Omental fat pad (tissue), 4 donors: ENCODE measurements around the gene ZNF182. TPM values are rescaled to one million over a fixed set of nuclear protein-coding genes. Genes with fewer than 3 reads are reported as not detected.
"Not testable (repeated sequence)": the region's sequence is repeated elsewhere in the genome, so short reads cannot be mapped to it uniquely, and the experiment has no call there.

ENCODE experiments used
- ATAC-seq: fragments of 150-250 bp; one replicate; pipeline ENCODE4 v1.9.1; 2016; ENCODE audit warnings: mild to moderate bottlenecking, moderate library complexity; ENCODE audit not compliant: low FRiP score
- DNase-seq: peaks from one replicate; pipeline ENCODE4 v3.0.0-alpha.2; 2019; ENCODE audit warnings: low spot score
- total RNA-seq, 4 donors: library from RNA; depleted of rRNA; stranded (reverse); fragments of >200 nt; gene quantifications; one replicate each; pipeline ENCODE4 v1.1.0, GENCODE V29; 2016
- TF ChIP-seq, protein P1 (sequence below), 3 donors: fragments of 450-650 bp; IDR thresholded peaks; one replicate each; pipeline ENCODE4 v1.5.1; 2016 to 2017; ENCODE audit warnings: antibody characterized with exemption in 3 of 3, mild to moderate bottlenecking in 3 of 3, moderate library complexity in 2 of 3

ZNF182 gene
- total RNA-seq, 4 donors from 2014 or later: 2.5 to 7.6 (median 3.5) TPM

DNA sequence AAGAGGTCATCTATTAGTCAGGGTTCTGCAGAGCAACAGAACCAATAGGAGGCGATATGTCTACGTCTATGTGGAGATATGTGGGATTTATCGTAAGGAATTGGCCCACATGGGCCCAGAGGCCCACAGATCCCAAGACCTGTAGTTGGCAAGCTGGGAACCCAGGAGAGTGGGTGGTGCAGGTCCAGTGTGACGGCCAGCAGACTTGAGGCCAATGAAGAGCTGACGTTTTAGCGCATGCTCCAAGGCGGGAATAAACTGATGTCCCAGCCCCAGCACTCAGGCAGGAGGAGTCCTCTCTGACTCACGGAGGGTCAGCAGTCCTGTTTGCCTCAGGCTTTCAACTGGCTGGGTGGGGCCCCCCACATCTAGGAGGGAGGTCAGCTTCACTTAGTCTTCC lies 24.3 kb upstream of the ZNF182 start:
- ATAC-seq: no peak
- no peak for DNase-seq
- TF ChIP-seq, protein P1, sequence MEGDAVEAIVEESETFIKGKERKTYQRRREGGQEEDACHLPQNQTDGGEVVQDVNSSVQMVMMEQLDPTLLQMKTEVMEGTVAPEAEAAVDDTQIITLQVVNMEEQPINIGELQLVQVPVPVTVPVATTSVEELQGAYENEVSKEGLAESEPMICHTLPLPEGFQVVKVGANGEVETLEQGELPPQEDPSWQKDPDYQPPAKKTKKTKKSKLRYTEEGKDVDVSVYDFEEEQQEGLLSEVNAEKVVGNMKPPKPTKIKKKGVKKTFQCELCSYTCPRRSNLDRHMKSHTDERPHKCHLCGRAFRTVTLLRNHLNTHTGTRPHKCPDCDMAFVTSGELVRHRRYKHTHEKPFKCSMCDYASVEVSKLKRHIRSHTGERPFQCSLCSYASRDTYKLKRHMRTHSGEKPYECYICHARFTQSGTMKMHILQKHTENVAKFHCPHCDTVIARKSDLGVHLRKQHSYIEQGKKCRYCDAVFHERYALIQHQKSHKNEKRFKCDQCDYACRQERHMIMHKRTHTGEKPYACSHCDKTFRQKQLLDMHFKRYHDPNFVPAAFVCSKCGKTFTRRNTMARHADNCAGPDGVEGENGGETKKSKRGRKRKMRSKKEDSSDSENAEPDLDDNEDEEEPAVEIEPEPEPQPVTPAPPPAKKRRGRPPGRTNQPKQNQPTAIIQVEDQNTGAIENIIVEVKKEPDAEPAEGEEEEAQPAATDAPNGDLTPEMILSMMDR (IDR thresholded peaks at IDR 0.05): no peak

DNA sequence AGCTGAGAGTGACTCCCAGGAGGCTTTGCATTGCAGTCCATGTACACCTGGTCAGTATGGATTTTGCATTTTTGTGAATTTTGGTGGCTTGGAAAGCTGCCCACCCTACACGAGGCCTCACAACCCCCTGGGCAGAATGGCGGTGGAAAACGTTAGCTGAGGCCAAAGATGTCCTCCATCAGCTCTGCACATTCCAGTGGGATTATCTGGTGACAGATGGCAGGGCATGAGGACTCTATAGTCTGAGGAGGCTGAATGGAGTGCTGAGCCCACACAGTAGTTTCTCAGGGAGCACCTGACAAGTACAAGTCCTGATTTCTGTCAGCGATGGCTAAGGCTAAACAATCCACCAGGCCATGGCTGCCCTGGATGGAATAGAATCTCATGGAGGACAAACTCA lies 23.8 kb upstream of the ZNF182 start:
- not testable (repeated sequence) for ATAC-seq, DNase-seq

DNA sequence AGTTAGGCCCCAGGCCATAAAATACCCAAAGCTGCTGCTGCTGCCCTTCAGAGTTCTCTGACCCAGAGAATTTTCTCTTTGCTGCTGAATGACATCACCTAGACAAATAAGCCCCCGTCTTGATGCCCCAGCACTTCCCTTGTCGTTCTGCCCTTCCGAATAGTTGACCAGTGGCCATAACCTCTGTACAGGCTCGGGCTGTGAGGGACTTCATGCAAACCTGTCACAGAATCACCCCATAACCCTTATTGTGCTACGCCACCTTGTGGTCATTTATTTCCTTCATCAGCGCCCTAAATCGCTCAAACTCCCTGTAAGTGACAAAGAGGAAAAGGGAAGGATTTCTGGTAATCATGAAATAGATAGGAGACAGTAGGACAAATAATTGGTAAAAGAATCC lies 21.8 kb upstream of the ZNF182 start:
- TF ChIP-seq, protein P1 (IDR thresholded peaks at IDR 0.05): peak in 1 of 3 donors; percentile 5
- ATAC-seq (peak; percentile 57), DNase-seq (no peak)

DNA sequence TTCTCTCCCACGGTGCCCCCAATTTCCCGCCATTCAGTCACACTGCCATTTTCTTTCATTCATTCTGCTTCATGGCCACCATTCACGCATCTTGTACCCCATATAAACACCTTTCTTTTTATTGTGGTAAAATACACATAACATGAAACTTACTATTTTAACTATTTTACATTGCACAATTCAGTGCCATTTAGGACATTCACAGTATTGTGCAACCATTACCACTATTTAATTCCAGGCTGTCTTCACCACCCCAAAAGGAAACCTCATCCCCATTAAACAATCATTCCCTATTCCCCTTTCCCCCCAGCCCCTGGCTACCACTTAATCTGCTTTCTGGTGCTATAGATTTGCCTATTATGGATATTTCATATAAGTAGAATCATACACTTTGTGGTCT lies 18.9 kb upstream of the ZNF182 start:
- TF ChIP-seq, protein P1 (IDR thresholded peaks at IDR 0.05): no peak
- ATAC-seq: no peak
- no peak for DNase-seq

DNA sequence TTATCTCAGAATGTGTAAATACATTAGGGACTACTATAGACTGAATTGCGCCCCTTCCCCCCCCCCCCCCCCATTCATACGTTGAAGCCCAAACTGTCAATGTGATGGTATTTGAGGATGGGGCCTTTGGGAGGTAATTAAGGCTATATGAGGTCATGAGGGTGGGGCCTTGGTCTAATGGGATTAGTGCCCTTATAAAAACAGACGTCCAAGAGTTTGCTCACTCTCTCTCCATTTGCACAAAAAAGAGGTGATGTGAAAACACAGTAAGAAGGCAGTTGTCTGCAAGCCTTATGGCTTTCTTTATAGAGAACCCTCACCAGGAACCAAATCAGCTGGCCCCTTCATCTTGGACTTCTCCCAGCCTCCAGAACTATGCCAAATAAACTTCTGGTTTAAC lies 18.3 kb upstream of the ZNF182 start:
- DNase-seq: no peak
- TF ChIP-seq, protein P1 (IDR thresholded peaks at IDR 0.05): no peak
- no peak for ATAC-seq

DNA sequence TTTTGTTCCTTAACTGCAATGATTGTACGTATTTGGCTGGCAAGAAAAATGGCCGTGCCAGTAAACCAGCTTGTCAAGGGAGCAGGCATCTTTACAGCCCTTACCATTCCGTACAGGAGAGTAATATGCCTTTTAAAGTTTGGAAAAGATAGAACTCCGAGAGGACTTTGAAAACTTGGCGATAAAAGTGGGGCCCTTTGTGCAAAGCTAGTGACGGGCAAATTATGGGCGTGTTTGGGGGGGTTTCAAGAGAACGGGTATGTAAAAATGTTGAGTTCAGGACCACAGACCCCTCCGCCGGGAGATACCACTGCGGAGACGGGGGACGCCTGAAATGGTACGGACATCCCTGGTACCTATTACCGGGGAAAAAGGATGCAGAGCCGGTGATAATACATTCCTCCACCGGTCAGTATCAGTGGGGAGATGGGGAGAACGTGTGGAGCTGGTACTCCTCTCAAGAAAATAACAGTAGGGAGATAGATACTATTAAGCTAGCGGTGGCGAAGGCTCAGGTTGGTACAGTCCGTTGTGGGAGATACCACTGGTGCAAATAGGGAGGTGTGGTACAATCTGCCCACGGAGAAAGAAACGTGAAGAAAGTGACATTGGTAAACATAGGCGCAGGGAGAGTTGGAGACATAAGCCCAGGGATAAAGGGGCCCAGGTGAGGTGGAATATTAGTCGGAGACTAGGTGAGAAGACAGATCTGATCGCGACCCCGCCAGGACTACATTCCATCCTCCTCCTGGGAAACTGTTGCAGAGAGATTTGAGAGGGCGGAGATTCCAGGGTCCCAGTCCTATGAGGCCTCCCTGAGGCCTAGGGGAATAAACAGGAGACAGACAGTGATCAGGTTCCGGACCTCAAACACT lies 17.5 kb upstream of the ZNF182 start:
- TF ChIP-seq, protein P1 (IDR thresholded peaks at IDR 0.05): no peak
- ATAC-seq (peak; percentile 77), DNase-seq (no peak)

DNA sequence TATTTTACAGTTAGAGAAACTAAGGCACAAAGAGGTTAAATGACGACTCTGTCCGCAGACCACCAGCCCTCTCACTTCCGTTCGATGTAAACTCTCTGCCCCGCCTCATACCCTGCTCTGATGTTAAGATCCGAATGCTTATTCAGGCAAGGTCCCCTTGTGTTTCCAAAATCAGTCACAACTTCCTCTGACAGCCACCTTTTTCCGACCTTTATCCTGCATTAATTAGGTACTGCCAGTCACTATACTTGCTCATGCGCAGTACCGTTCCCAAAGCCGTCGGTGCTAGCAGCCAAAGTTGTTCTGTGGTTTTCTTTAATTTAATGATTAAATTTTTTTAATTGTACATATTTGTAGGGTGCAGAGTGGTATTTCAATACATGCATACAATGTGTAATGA lies 16.7 kb upstream of the ZNF182 start:
- ATAC-seq, DNase-seq: not testable (repeated sequence)

DNA sequence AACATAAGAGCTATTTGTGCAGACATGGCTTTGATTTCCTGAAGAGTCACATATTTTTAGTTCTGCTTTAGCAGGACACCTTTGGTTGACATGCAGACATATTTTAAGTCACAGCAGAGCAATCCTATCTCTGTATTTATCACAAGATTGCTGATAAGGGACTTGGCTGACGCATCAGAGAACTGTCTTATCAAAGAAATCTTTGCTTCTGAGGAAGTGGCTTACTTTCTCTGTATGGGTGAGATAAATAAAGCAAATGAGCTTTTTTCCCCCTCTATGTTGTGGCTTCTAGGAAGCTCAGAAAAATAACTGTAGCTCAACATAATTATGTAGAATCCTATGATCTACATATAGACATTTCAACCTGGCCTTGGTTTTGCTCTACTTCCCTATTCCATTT lies 16.1 kb upstream of the ZNF182 start:
- not testable (repeated sequence) for DNase-seq, ATAC-seq

DNA sequence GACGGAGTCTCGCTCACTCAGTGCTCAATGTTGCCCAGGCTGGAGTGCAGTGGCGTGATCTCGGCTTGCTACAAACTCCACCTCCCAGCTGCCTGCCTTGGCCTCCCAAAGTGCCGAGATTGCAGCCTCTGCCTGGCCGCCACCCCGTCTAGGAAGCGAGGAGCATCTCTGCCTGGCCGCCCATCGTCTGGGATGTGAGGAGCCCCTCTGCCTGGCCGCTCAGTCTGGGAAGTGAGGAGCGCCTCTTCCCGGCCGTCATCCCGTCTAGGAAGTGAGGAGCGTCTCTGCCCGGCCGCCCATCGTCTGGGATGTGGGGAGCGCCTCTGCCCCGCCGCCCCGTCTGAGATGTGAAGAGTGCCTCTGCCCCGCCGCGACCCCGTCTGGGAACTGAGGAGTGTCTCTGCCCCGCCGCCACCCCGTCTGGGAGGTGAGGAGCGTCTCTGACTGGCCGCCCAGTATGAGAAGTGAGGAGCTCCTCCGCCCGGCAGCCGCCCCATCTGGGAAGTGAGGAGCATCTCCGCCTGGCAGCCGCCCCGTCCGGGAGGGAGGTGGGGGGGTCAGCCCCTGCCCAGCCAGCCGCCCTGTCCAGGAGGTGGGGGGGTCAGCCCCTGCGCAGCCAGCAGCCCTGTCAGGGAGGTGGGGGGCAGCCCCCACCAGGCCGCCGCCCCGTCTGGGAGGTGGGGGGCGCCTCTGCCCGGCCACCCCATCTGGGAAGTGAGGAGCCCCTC lies 13.0 kb upstream of the ZNF182 start:
- DNase-seq, ATAC-seq: not testable (repeated sequence)

DNA sequence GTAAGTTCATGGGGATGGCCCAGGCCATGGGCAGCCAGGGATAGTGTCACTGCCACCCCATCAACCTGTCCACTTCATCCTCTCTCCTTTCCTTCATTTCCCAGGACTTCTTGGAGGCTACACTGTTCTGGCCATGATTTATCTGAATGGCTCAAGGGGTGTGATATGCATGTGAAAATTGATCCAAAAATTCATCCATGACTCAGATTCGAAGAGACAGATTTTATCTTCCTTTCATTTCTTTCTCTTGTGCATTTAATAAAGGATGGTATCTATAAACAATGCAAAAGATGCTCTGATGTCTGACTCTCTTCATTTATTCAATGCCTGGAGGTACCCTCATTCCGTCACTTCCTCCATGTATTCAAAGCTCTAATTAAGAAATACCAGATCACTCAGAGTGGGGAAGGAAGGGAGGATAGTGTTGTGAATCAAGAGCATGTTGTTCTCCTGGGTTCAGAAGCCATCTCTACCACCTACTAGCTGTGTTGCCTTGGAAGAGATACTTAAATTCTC lies 5.7 kb upstream of the ZNF182 start:
- DNase-seq, ATAC-seq: not testable (repeated sequence)

DNA sequence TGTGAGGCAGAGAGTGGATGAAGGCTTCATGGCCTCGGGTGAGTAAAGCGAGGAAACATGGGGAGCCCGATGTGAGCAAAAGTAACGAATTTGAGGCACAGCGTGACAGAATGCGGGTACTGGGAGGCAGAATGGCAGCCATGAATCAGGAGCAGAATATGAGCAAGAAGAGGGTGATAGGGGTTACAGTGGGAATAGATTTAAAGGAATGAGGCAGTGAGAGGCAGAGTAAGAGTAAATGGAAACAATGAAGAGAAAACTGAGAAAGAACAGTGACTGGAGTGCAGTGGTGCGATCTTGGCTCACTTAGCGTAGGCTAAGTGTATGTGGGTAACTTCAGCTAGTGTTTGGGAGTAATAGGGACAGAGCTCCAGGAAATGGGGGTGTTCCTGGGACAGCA lies 2.9 kb upstream of the ZNF182 start, which contains the start of gene SPACA5:
TSS of gene SPACA5 (plus strand) at position 301 of the 400 bp plus-strand sequence. CDS start 815 bp downstream, outside the sequence.
- ATAC-seq: not testable (repeated sequence)

More for the DNA sequence above, 2.9 kb upstream of the ZNF182 start, which contains the start of gene SPACA5:
- DNase-seq: not testable (repeated sequence)
